Measurements from ENCODE around the gene NT5C1B.
A peak's percentile ranks its signal among the peaks of the same experiment; 100 is the strongest.

Gene NT5C1B

DNA sequence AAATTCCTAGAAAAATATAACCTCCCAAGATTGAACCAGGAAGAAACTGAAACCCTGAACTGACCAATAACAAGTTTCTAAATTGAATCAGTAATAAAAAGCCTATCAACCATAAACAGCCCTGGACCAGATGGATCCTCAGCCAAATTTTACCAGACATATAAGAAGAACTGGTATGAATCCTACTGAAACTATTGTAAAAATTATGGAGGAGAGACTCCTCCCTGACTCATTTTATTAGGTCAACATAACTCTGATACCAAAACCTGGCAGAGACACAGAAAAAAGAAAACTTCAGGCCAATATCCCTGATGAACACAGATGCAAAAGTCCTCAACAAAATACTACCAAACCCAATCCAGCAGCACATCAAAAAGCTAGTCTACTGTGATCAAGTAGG lies 11.3 kb downstream of the NT5C1B start:
- Histone ChIP-seq H3K4me3 (ENCODE audit: low read depth, low read length) (no peak overlapping the region), H3K9me3 (no peaks in the 10 kb centered on the region), H3K4me1 (peaks cover 4% of the 10 kb centered on the region; the same call in 1 of the 2 replicates), H3K36me3 (no peaks in the 10 kb centered on the region), H3K27me3 (no peaks in the 10 kb centered on the region)
- DNase-seq = no peak
- no peak for TF ChIP-seq CTCF (IDR thresholded peaks at IDR 0.05; ENCODE audit: low read depth, low read length)

- H3K4me3 ChIP-seq (ENCODE audit: low read depth, low read length) = no peak overlapping the region
- no peaks in the 10 kb centered on the region for H3K9me3 ChIP-seq
- no peaks in the 10 kb centered on the region for H3K4me1 ChIP-seq
- no peaks in the 10 kb centered on the region for H3K36me3 ChIP-seq
- no peak for TF ChIP-seq CTCF (IDR thresholded peaks at IDR 0.05; ENCODE audit: low read depth, low read length)
- H3K27me3 ChIP-seq = no peaks in the 10 kb centered on the region
- no peak for DNase-seq
Observed at GRCh38 chr2:18566145-18566769, 23.1 kb downstream of the NT5C1B start.

DNA sequence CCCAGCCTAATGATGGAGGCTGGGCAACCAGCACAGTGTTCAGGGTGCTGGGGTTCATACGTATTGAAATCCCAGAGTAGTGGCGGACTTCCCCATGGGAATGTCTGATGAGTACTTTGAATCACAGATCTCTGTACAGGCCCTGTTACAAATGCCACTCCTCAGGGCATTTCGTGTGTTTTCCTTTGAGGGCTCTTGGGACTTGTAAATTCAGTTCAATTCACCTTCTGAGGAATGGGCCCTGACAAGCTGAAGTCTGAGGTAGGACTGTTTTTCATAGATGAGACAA lies 28.6 kb downstream of the NT5C1B start:
- TF ChIP-seq CTCF (IDR thresholded peaks at IDR 0.05; ENCODE audit: low read depth, low read length) = no peak
- peaks cover 3% of the 10 kb centered on the region for H3K36me3 ChIP-seq
- H3K9me3 ChIP-seq = no peaks in the 10 kb centered on the region
- H3K4me1 ChIP-seq = 0 out of 2 replicates have a peak, but pooled peaks cover 2% of the 10 kb centered on the region
- no peaks in the 10 kb centered on the region for H3K27me3 ChIP-seq
- no peak for DNase-seq
- peak overlapping the region; percentile 74 for H3K4me3 ChIP-seq (ENCODE audit: low read depth, low read length)

DNA sequence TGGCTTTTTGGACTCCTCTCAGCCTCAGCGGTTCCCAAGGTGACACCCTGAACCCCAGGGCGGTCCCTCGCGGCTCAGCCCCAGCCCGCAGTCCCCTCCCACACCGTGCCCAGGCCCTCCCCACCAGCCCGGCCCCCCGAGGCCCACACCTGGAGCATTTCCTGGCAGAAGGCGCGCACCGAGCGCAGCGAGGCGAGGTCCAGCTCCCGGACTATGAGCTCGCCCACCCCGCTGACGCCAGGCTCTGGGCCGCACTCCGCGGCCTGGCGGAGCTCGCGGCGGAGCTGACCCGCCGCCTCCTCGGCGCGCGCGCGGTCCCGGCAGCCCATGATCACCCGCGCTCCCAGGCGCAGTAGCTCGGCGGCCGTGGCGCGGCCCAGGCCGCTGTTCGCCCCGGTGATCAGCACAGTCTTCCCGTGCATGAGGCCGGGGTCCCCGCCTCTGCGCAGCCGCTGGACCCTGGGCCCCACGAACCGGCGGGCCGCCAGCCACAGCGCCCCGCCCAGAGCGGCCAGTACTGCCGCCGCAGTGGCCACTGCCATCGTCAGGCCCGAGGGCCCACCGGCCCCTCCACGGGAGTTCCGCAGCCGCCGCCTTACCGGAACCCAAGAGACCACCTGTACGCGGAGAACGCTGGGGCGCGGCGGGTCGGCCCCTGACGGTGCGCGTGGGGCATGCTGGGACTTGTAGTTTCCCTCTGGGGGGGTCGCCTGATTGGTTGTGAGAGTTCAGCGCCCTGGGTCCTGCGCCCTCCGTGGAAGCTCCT lies 29.2 kb downstream of the NT5C1B start, which contains the start of gene RDH14:
Gene RDH14, minus strand, starts transcription at position 623 of the 766 bp plus-strand sequence. Its CDS starts 81 bp downstream, at position 542.
- 0 out of 2 replicates have a peak, but pooled peaks cover 2% of the 10 kb centered on the region for H3K4me1 ChIP-seq
- peak within 1 kb of the TSS; percentile 74 for H3K4me3 ChIP-seq (ENCODE audit: low read depth, low read length)
- DNase-seq = peak; percentile 94
- no peaks in the 10 kb centered on the region for H3K27me3 ChIP-seq
- no peaks in the 10 kb centered on the region for H3K9me3 ChIP-seq
- no peak for TF ChIP-seq CTCF (IDR thresholded peaks at IDR 0.05; ENCODE audit: low read depth, low read length)
- H3K36me3 ChIP-seq = peaks cover 9% of the 10 kb centered on the region

- DNase-seq = no peak
- H3K36me3 ChIP-seq = peaks cover 11% of the 10 kb centered on the region
- no peak for TF ChIP-seq CTCF (IDR thresholded peaks at IDR 0.05; ENCODE audit: low read depth, low read length)
- 0 out of 2 replicates have a peak, but pooled peaks cover 2% of the 10 kb centered on the region for H3K4me1 ChIP-seq
- H3K9me3 ChIP-seq = no peaks in the 10 kb centered on the region
- H3K4me3 ChIP-seq (ENCODE audit: low read depth, low read length) = peak overlapping the region; percentile 74
- H3K27me3 ChIP-seq = no peaks in the 10 kb centered on the region
Observed at GRCh38 chr2:18559531-18560030, 29.8 kb downstream of the NT5C1B start.

DNA sequence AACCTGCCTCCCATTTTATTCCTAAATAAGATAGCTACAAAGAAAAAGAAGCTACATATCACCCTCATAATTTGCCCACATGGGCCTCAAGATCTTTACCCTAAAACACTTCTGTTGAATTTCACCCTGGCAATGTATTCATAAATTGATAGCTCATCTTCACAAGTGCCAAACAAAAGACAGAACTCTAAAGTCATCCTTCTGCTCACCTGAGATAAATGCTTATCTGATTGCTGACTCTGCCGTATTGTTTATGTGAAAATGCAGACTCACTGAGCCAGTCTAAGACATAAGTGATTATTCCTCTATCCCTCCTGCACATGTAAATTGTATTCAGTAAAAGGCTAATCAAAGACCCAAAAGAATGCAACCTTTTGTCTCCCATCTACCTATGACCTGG lies 30.9 kb downstream of the NT5C1B start:
- TF ChIP-seq CTCF (IDR thresholded peaks at IDR 0.05; ENCODE audit: low read depth, low read length) = no peak
- Histone ChIP-seq H3K9me3 (no peaks in the 10 kb centered on the region), H3K27me3 (no peaks in the 10 kb centered on the region), H3K4me3 (ENCODE audit: low read depth, low read length) (no peak overlapping the region), H3K4me1 (0 out of 2 replicates have a peak, but pooled peaks cover 2% of the 10 kb centered on the region), H3K36me3 (peaks cover 16% of the 10 kb centered on the region)
- no peak for DNase-seq

Data from BE2C (cell line).